ENCODE data around the gene PBRM1. TPM values are rescaled to one million over a fixed set of nuclear protein-coding genes. Genes with fewer than 3 reads are reported as not detected.

The PBRM1 gene
- total and polyA plus RNA-seq, 3 experiments from 2014 or later = 78.6 to 83.6 (median 81.4) TPM

DNA sequence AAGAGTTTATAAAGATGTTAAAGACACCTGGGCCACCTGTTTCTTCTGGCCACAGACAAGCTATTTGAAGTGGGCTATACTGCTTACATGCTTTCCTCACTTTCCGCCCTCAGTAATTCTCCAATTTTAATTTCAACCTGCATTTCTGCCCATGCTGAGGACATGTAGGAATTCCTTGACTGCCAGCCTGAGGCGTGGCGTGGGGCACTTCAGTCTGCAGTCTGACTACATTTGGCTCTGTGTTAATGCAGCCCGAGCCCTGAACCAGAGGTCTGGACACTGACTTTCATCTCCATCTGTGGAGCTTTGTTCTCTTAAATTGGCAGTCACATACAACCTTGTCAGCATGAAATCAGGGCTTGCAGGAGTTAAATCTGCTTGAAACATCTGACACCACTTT, 140.8 kb downstream of the PBRM1 start:
- Mint-ChIP-seq H3K9me3 (no peaks in the 10 kb centered on the region), H3K36me3 (peaks cover 0 to 61% (median 3%) of the 10 kb centered on the region in 3 donors), H3K4me3 (no peak overlapping the region), H3K4me1 (peaks cover 7 to 18% (median 14%) of the 10 kb centered on the region in 3 donors), H3K27me3 (no peaks in the 10 kb centered on the region), H3K27ac (peak overlapping the region in 4 of 8 donors; percentile 21 to 65 (median 56))
- ChIA-PET POLR2A (interaction anchor here (0.6 kb wide), 1 partner anchor 254 kb away, joined by 3 read pairs; no protein-coding TSS in a partner anchor), CTCF (no interaction called here)
- H3K27me3 ChIP-seq (ENCODE audit: insufficient read depth, low read length, poor library complexity, severe bottlenecking) = no peaks in the 10 kb centered on the region
- no peaks in the 10 kb centered on the region for H3K4me1 ChIP-seq (ENCODE audit: insufficient read depth, low read length)
- no peak overlapping the region for H3K4me3 ChIP-seq (ENCODE audit: low read length)
- H3K36me3 ChIP-seq (ENCODE audit: insufficient read depth, low read length) = no peaks in the 10 kb centered on the region
- DNase-seq = no peak
- no peaks in the 10 kb centered on the region for H3K9me3 ChIP-seq (ENCODE audit: low read length)
- H3K27ac ChIP-seq (ENCODE audit: low read depth, low read length) = no peak overlapping the region

DNA sequence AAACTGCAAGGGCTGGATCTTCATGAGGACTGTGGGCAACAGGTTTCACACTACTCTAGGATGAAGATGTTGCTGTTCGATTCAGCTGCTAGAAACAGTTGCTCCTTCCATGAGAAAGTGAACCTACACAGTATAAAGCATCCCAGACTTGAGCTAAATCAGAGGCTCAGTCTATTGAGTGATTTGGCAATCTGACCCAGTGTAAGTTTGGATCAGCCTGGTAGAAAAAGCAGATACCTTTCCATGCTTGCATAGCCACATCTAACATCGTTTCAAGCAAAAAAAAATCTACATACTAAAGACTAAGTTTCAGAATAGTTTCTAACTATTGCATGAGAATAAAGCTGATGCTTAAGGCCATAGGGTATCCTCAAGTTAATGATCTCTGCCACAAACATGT, 144.7 kb downstream of the PBRM1 start:
- no peak for DNase-seq
- Mint-ChIP-seq H3K36me3 (peaks cover 0 to 46% (median 3%) of the 10 kb centered on the region in 3 donors), H3K4me1 (peaks cover 36 to 52% (median 51%) of the 10 kb centered on the region in 3 donors), H3K9me3 (no peaks in the 10 kb centered on the region), H3K4me3 (peak overlapping the region in 1 of 7 donors; percentile 49), H3K27ac (peak overlapping the region in 2 of 8 donors; percentile 45 to 47), H3K27me3 (no peaks in the 10 kb centered on the region)
- POLR2A ChIA-PET = no interaction called here
- Histone ChIP-seq H3K36me3 (ENCODE audit: insufficient read depth, low read length) (no peaks in the 10 kb centered on the region), H3K9me3 (ENCODE audit: low read length) (no peaks in the 10 kb centered on the region), H3K4me3 (ENCODE audit: low read length) (no peak overlapping the region), H3K27ac (ENCODE audit: low read depth, low read length) (no peak overlapping the region), H3K27me3 (ENCODE audit: insufficient read depth, low read length, poor library complexity, severe bottlenecking) (no peaks in the 10 kb centered on the region), H3K4me1 (ENCODE audit: insufficient read depth, low read length) (peaks cover 25% of the 10 kb centered on the region)
- CTCF ChIA-PET = no interaction called here

DNA sequence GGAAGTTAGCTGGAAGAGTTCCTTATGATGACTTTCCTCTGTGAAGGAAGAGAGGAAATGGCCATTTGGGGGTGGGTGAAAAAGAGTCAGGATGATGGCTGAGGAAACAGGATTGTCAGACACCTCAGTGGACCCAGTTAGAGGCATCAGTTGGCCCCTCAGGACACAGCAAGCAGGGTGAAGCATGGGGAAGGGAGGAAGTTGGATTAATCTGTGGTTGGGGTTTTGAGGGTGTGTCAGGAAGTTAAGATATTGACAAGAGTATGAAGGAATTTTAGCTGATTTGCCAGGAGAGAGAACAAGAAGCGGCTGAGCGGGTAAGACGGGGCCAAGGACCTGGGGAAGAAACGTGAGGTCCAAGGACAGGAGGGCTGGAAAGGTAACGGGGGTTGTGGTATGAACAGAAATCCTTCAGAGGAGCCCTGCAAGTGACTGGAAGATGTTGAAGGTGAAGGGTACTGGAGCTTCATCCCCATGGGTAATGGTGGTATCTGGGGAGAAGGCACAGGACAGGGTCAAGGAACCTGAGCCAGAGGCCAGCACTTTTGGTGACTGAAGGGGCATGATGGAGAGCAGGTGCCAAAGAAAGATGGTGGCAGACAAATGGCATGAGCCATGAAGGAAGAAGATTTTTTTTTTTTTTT, 146.6 kb downstream of the PBRM1 start:
- ChIA-PET POLR2A (no interaction called here), CTCF (no interaction called here)
- Histone ChIP-seq H3K27me3 (ENCODE audit: insufficient read depth, low read length, poor library complexity, severe bottlenecking) (no peaks in the 10 kb centered on the region), H3K4me3 (ENCODE audit: low read length) (no peak overlapping the region), H3K4me1 (ENCODE audit: insufficient read depth, low read length) (peaks cover 30% of the 10 kb centered on the region), H3K9me3 (ENCODE audit: low read length) (no peaks in the 10 kb centered on the region), H3K27ac (ENCODE audit: low read depth, low read length) (no peak overlapping the region), H3K36me3 (ENCODE audit: insufficient read depth, low read length) (no peaks in the 10 kb centered on the region)
- peaks cover 43 to 64% (median 55%) of the 10 kb centered on the region in 3 donors for H3K4me1 Mint-ChIP-seq
- peak overlapping the region; percentile 16 to 66 (median 41) for H3K4me3 Mint-ChIP-seq
- H3K27me3 Mint-ChIP-seq = peaks cover 0 to 2% of the 10 kb centered on the region in 2 donors
- no peaks in the 10 kb centered on the region for H3K9me3 Mint-ChIP-seq
- peaks cover 0 to 35% (median 3%) of the 10 kb centered on the region in 3 donors for H3K36me3 Mint-ChIP-seq
- H3K27ac Mint-ChIP-seq = peak overlapping the region; percentile 17 to 93 (median 78)
- DNase-seq = no peak

DNA sequence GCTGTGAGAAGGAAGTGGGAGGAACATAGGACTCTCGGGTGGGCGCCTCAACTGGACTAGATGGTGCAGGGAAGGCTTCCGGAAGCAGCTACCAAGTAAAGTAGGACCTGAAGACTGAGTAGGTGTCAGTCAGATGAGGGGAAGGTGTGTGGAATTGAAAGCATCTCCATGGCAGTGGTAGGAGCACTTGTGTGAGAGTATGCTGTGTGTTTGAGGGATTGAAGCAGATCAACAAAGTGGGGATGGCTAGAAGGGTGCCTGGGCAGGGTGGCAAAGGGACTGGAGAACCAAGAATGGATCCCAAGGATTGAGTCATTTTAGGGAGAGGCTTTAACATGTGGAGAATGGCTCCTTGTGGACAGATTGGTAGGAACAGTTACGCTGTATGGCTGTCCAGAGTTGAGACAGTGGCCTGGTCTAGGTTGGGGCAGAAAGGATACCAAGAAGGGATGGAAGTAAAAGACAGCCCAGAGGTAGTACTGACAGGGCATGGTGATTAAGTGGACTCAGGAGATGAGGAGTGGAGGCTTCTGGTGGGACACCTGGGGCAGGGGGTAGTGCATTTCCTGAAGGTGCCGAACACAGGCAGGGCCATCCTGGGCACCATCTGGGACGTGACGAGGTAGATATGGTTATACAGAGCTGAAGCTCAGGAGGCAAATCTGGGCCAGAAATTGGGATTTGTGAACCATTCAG, 147.8 kb downstream of the PBRM1 start:
- ChIA-PET CTCF (no interaction called here), POLR2A (no interaction called here)
- Mint-ChIP-seq H3K9me3 (no peaks in the 10 kb centered on the region), H3K27me3 (peaks cover 0 to 2% of the 10 kb centered on the region in 2 donors), H3K4me1 (peaks cover 43 to 65% (median 55%) of the 10 kb centered on the region in 3 donors), H3K36me3 (peaks cover 0 to 31% (median 3%) of the 10 kb centered on the region in 3 donors), H3K4me3 (peak overlapping the region; percentile 96 to 100 (median 100)), H3K27ac (peak overlapping the region; percentile 33 to 100 (median 99))
- no peaks in the 10 kb centered on the region for H3K27me3 ChIP-seq (ENCODE audit: insufficient read depth, low read length, poor library complexity, severe bottlenecking)
- H3K4me1 ChIP-seq (ENCODE audit: insufficient read depth, low read length) = peaks cover 30% of the 10 kb centered on the region
- H3K36me3 ChIP-seq (ENCODE audit: insufficient read depth, low read length) = no peaks in the 10 kb centered on the region
- no peak for DNase-seq
- peak overlapping the region; percentile 93 for H3K27ac ChIP-seq (ENCODE audit: low read depth, low read length)
- H3K4me3 ChIP-seq (ENCODE audit: low read length) = peak overlapping the region; percentile 96
- H3K9me3 ChIP-seq (ENCODE audit: low read length) = no peaks in the 10 kb centered on the region

DNA sequence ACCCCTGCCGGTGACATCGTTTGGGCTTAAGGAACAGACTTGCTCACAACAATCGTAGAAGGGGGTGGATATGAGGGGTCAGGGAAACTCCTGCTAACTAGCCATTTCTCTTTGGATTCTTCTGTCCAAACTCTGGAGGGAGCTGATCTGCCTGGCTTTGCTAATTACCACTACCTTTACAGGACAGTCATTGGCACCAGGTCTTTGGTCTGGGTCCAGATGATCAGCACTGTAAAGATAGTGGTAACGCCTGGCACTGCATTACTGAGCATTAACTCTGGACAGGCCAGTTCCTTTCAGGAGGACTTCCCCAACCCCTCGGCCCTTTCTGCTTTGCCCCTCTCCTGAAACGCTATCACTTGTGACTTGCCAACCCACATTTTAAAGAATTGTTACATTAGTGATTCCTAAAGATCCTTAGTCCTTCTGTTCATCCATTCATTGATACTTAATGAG, 148.5 kb downstream of the PBRM1 start:
- peaks cover 47 to 71% (median 59%) of the 10 kb centered on the region in 3 donors for H3K4me1 Mint-ChIP-seq
- no peak for DNase-seq
- Histone ChIP-seq H3K9me3 (ENCODE audit: low read length) (no peaks in the 10 kb centered on the region), H3K4me3 (ENCODE audit: low read length) (peak overlapping the region; percentile 96), H3K27me3 (ENCODE audit: insufficient read depth, low read length, poor library complexity, severe bottlenecking) (no peaks in the 10 kb centered on the region), H3K27ac (ENCODE audit: low read depth, low read length) (peak overlapping the region; percentile 93), H3K4me1 (ENCODE audit: insufficient read depth, low read length) (peaks cover 30% of the 10 kb centered on the region), H3K36me3 (ENCODE audit: insufficient read depth, low read length) (no peaks in the 10 kb centered on the region)
- ChIA-PET POLR2A (no interaction called here), CTCF (no interaction called here)
- peak overlapping the region; percentile 95 to 100 (median 99) for H3K27ac Mint-ChIP-seq
- no peaks in the 10 kb centered on the region for H3K9me3 Mint-ChIP-seq
- peaks cover 0 to 31% (median 3%) of the 10 kb centered on the region in 3 donors for H3K36me3 Mint-ChIP-seq
- H3K4me3 Mint-ChIP-seq = peak overlapping the region; percentile 96 to 100 (median 100)
- H3K27me3 Mint-ChIP-seq = peaks cover 0 to 2% of the 10 kb centered on the region in 2 donors

DNA sequence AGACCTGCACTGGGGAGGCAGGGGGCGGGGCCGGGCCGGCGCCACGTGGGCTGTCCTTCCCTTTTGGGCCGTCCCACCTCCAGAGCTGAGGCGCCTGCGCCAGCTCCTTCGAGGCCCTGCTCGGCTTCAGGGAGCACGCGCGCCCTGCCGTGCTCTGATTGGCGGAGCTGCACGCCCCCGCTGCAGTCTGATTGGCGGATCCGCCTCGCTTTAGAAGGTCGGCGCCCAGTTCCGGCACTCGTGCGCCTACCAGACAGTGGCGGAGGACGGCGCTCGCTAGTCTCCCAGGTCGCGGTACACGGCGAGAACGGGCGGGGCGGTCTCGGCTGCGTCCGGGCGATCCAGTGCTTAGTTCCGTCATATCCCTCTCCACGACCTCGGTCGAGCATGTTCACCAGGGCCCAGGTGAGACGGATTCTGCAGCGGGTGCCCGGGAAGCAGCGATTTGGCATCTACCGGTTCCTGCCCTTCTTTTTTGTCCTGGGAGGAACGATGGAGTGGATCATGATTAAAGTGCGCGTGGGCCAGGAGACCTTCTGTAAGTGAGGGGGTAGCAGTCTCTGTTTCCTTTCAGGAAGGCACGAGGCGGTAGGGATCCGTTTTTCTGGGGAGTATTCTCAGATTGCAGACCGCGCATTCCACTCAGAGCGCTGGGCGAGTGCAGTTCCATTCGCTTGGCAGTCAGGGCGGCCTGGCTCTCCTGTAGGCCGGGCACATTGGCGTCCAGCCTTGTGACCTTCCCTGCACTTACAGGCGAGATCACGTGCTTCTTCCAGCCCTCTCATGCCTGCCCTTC, 149.1 kb downstream of the PBRM1 start, which contains the start of gene UQCC5:
Gene UQCC5, plus strand, starts transcription at position 237 of the 796 bp plus-strand sequence. Its CDS starts 151 bp downstream, at position 388.
- Histone ChIP-seq H3K27me3 (ENCODE audit: insufficient read depth, low read length, poor library complexity, severe bottlenecking) (no peaks in the 10 kb centered on the region), H3K4me3 (ENCODE audit: low read length) (peak within 1 kb of the TSS; percentile 96), H3K4me1 (ENCODE audit: insufficient read depth, low read length) (peaks cover 30% of the 10 kb centered on the region), H3K27ac (ENCODE audit: low read depth, low read length) (peak within 1 kb of the TSS; percentile 93), H3K9me3 (ENCODE audit: low read length) (no peaks in the 10 kb centered on the region), H3K36me3 (ENCODE audit: insufficient read depth, low read length) (no peaks in the 10 kb centered on the region)
- H3K36me3 Mint-ChIP-seq = peaks cover 0 to 27% (median 3%) of the 10 kb centered on the region in 3 donors
- POLR2A ChIA-PET = interaction anchor here (0.7 to 1.0 kb wide), 2 partner anchors 9 to 24 kb away, joined by 3 read pairs; no protein-coding TSS in a partner anchor
- peak; percentile 95 to 98 (median 97) for DNase-seq
- H3K4me1 Mint-ChIP-seq = peaks cover 49 to 71% (median 60%) of the 10 kb centered on the region in 3 donors
- H3K9me3 Mint-ChIP-seq = no peaks in the 10 kb centered on the region
- peak within 1 kb of the TSS; percentile 95 to 100 (median 99) for H3K27ac Mint-ChIP-seq
- CTCF ChIA-PET = interaction anchor here (0.7 to 1.1 kb wide), 2 partner anchors 25 to 88 kb away, joined by 3 to 4 read pairs; no protein-coding TSS in a partner anchor
- peaks cover 0 to 4% of the 10 kb centered on the region in 2 donors for H3K27me3 Mint-ChIP-seq
- peak within 1 kb of the TSS; percentile 96 to 100 (median 100) for H3K4me3 Mint-ChIP-seq

DNA sequence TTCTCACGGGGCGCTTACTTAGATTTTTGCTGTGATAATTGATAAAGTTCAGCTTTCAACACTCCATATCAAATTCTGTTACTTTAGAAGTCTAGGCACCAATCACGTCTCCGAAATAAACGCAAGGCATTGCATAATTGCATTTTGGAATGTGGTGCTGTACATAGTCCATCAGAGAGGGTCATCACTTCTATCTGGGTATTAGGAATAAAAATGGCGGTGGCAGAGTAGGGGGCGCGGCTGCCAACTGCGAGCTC, 149.7 kb downstream of the PBRM1 start:
- H3K27me3 ChIP-seq (ENCODE audit: insufficient read depth, low read length, poor library complexity, severe bottlenecking) = no peaks in the 10 kb centered on the region
- H3K27ac Mint-ChIP-seq = peak overlapping the region; percentile 23 to 100 (median 90)
- H3K4me3 ChIP-seq (ENCODE audit: low read length) = peak overlapping the region; percentile 54
- no peaks in the 10 kb centered on the region for H3K36me3 ChIP-seq (ENCODE audit: insufficient read depth, low read length)
- H3K27ac ChIP-seq (ENCODE audit: low read depth, low read length) = no peak overlapping the region
- ChIA-PET POLR2A (interaction anchor here (0.7 to 1.0 kb wide), 2 partner anchors 8 to 24 kb away, joined by 3 read pairs; no protein-coding TSS in a partner anchor), CTCF (interaction anchor here (0.7 to 1.1 kb wide), 2 partner anchors 25 to 88 kb away, joined by 3 to 4 read pairs; no protein-coding TSS in a partner anchor)
- peaks cover 0 to 4% of the 10 kb centered on the region in 2 donors for H3K27me3 Mint-ChIP-seq
- H3K4me1 Mint-ChIP-seq = peaks cover 46 to 68% (median 55%) of the 10 kb centered on the region in 3 donors
- peaks cover 30% of the 10 kb centered on the region for H3K4me1 ChIP-seq (ENCODE audit: insufficient read depth, low read length)
- no peaks in the 10 kb centered on the region for H3K9me3 Mint-ChIP-seq
- H3K36me3 Mint-ChIP-seq = peaks cover 0 to 22% (median 3%) of the 10 kb centered on the region in 3 donors
- no peak for DNase-seq
- H3K4me3 Mint-ChIP-seq = peak overlapping the region; percentile 96 to 100 (median 100)
- no peaks in the 10 kb centered on the region for H3K9me3 ChIP-seq (ENCODE audit: low read length)

Measured in CD8-positive, alpha-beta memory T cell (primary cell).